Endothelial cell of umbilical vein (primary cell): Measurements from ENCODE around the gene TKTL1. TPM values are rescaled to one million over a fixed set of nuclear protein-coding genes. Genes with fewer than 3 reads are reported as not detected.

ENCODE experiments used
- BruUV-seq: library from RNA; stranded (reverse); fragments of 400-500 nt; replicated peaks from 2 replicates; lab custom pipeline; 2021; lab: Mats Ljungman, UMichigan
- CTCF ChIA-PET: fragments of 300-600, 350-600 bp; sonication (Branson Sonifier 250); formaldehyde crosslinking; loops from one replicate; lab custom pipeline; 2021; ENCODE audit warnings: antibody characterized with exemption, inconsistent platforms; lab: Charles Lee
- POLR2A ChIA-PET: fragments of 300-600, 350-600 bp; sonication (Branson Sonifier 250); formaldehyde crosslinking; loops from one replicate; lab custom pipeline; 2021; ENCODE audit warnings: antibody characterized with exemption, inconsistent platforms; lab: Charles Lee
- DNase-seq: peaks from one replicate; pipeline ENCODE4 v3.0.0-alpha.2; 2011; ENCODE audit warnings: low read depth, low spot score
- FAIRE-seq: peaks from 2 replicates; lab custom pipeline; 2011; peaks lifted over from hg19 to GRCh38; lab: Jason Lieb, UNC
- H2AFZ ChIP-seq: 2 replicates; pipeline ENCODE4 v1.6.0; 2012; ENCODE audit warnings: low read depth, low read length, control low read depth, inconsistent platforms
- H3K27ac ChIP-seq: 2 replicates; pipeline ENCODE4 v1.5.1; 2011; ENCODE audit warnings: low read depth, mild to moderate bottlenecking, control low read depth, low read length, moderate library complexity; ENCODE audit not compliant: insufficient read depth
- H3K27me3 ChIP-seq, 2 experiments: 2 replicates each; pipeline versions ENCODE4 v1.6.0 to v1.6.1; 2011; ENCODE audit warnings: low read length in 2 of 2, mixed read lengths in 1 of 2; ENCODE audit not compliant: control insufficient read depth in 2 of 2, insufficient read depth in 2 of 2
- H3K36me3 ChIP-seq, 2 experiments: 2 replicates in 1 of 2; 3 replicates in 1 of 2; pipeline ENCODE4 v1.5.1; 2011; ENCODE audit warnings: low read length in 2 of 2, mild to moderate bottlenecking in 1 of 2, moderate library complexity in 1 of 2; ENCODE audit not compliant: control insufficient read depth in 2 of 2, insufficient read depth in 2 of 2; ENCODE audit errors: extremely low read depth in 1 of 2
- H3K4me1 ChIP-seq: 3 replicates; pipeline ENCODE4 v1.5.1; 2011; ENCODE audit warnings: mild to moderate bottlenecking, low read length; ENCODE audit not compliant: control insufficient read depth, insufficient read depth; ENCODE audit errors: extremely low read depth
- H3K4me2 ChIP-seq: 2 replicates; pipeline ENCODE4 v1.6.1; 2011; ENCODE audit warnings: low read length, control low read depth, mixed read lengths; ENCODE audit not compliant: insufficient read depth
- H3K4me3 ChIP-seq, 3 experiments: fragments of 200-600 bp in 1 of 3; sonication (generic), shearing (Covaris generic) in 1 of 3; replicated peaks in 1 of 3; 2 replicates each; pipeline ENCODE4 v1.5.1; 2011 to 2016; ENCODE audit warnings: control low read depth in 3 of 3, low read length in 3 of 3, mild to moderate bottlenecking in 2 of 3, inconsistent platforms in 1 of 3, low read depth in 1 of 3, moderate library complexity in 1 of 3; ENCODE audit not compliant: insufficient read depth in 1 of 3
- H3K79me2 ChIP-seq: 2 replicates; pipeline ENCODE4 v1.6.0; 2012; ENCODE audit warnings: low read length, inconsistent platforms; ENCODE audit not compliant: control insufficient read depth, insufficient read depth
- H3K9ac ChIP-seq: replicated peaks from 2 replicates; pipeline ENCODE3; 2011; ENCODE audit warnings: low read length, control low read depth; ENCODE audit not compliant: insufficient read depth; ENCODE audit errors: extremely low read depth
- H3K9me1 ChIP-seq: replicated peaks from 3 replicates; pipeline ENCODE4 v1.6.0; 2011; ENCODE audit warnings: mild to moderate bottlenecking, low read length; ENCODE audit not compliant: control insufficient read depth, insufficient read depth; ENCODE audit errors: extremely low read depth
- H3K9me3 ChIP-seq: replicated peaks from 2 replicates; pipeline ENCODE4 v1.5.1; 2012; ENCODE audit warnings: low read length, inconsistent platforms; ENCODE audit not compliant: control insufficient read depth, insufficient read depth
- H4K20me1 ChIP-seq: replicated peaks from 2 replicates; pipeline ENCODE3; 2011; ENCODE audit warnings: mild to moderate bottlenecking, low read length; ENCODE audit not compliant: control insufficient read depth, insufficient read depth; ENCODE audit errors: extremely low read depth
- EZH2 ChIP-seq: IDR thresholded peaks from 2 replicates; pipeline ENCODE4 v1.6.1; 2012; ENCODE audit warnings: borderline replicate concordance, low read depth, mild to moderate bottlenecking, moderate library complexity, low read length, inconsistent platforms; ENCODE audit not compliant: severe bottlenecking
- FOS ChIP-seq: IDR thresholded peaks from 2 replicates; pipeline ENCODE4 v1.6.1; 2011; ENCODE audit warnings: mild to moderate bottlenecking, low read length, moderate library complexity, borderline replicate concordance; ENCODE audit not compliant: insufficient read depth
- GATA2 ChIP-seq: IDR thresholded peaks from 2 replicates; pipeline ENCODE4 v1.7.0; 2011; ENCODE audit warnings: low read depth, mild to moderate bottlenecking, moderate library complexity, mixed read lengths, low read length; ENCODE audit not compliant: insufficient read length, insufficient read depth
- MYC ChIP-seq: IDR thresholded peaks from one replicate; pipeline ENCODE4 v1.6.1; 2011; ENCODE audit warnings: mild to moderate bottlenecking, low read depth, low read length
- POLR2A ChIP-seq: IDR thresholded peaks from 2 replicates; pipeline ENCODE4 v1.6.1; 2012; ENCODE audit warnings: low read depth, mild to moderate bottlenecking, control low read depth, low read length
- POLR2AphosphoS5 ChIP-seq: IDR thresholded peaks from 2 replicates; pipeline ENCODE4 v1.6.1; 2012; ENCODE audit warnings: low read depth, mild to moderate bottlenecking, control low read depth, low read length, moderate library complexity; ENCODE audit not compliant: insufficient read depth
- dilution Hi-C: fragments of 300-500 bp; cut with MboI; formaldehyde crosslinking; loops from one replicate; pipeline ENCODE4 v1.15.0; 2019; ENCODE audit warnings: low sequenced_read_pairs; ENCODE audit not compliant: extremely low pct_ligation_motif_present
- intact Hi-C: fragments of 100-400 bp; cut with micrococcal nuclease; formaldehyde crosslinking; loops from one replicate; pipeline ENCODE4 v1.10.0; 2022
- polyA plus RNA-seq, 4 experiments: library from polyadenylated mRNA; depleted of rRNA in 3 of 4; stranded (reverse) in 3 of 4; unstranded in 1 of 4; fragments of >200 nt; gene quantifications; 2 replicates each; pipeline versions ENCODE4 v1.2.1 to v1.2.3, GENCODE V29; 2011 to 2012; ENCODE audit warnings: missing spikeins in 1 of 4
- total RNA-seq: library from RNA; stranded (reverse); gene quantifications from 2 replicates; pipeline ENCODE4 v1.2.3, GENCODE V29; 2021
- TF ChIP-seq, protein P1 (sequence below): IDR thresholded peaks from 2 replicates; pipeline ENCODE4 v1.6.1; 2011; ENCODE audit not compliant: insufficient read depth, insufficient read length
- TF ChIP-seq, protein P2 (sequence below), 2 donors: IDR thresholded peaks; 1 replicate in 1 of 2; 2 replicates in 1 of 2; pipeline ENCODE4 v1.5.1; 2011; ENCODE audit warnings: low read length in 2 of 2, mild to moderate bottlenecking in 2 of 2, moderate library complexity in 2 of 2, control low read depth in 1 of 2, inconsistent platforms in 1 of 2, low read depth in 1 of 2; ENCODE audit not compliant: insufficient read depth in 1 of 2; ENCODE audit errors: extremely low read depth in 1 of 2

TKTL1 gene
- total and polyA plus RNA-seq, 2 donors (not counting 3 experiments of a cell fraction or from before 2014, with no cell fraction given): 0.03 TPM; not detected in 1

DNA sequence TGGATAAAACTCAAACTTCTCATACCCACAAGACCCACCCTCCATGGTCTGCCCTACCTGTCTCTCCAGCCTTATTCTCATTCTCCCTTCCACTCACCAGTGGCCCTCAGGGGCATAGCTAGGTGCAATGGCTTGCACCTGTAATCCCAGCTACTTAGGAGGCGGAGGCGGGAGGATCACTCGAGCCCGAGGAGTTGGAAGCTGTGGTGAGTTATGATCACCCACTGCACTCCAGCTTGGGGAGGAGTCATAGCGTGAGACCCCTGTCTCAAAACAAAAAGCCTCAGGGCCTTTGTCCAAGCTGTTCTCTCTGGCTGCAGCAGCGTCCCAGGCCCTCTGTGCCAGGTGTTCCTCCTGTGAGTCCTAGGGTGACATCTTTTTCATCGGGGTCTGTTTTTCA lies 16.5 kb downstream of the TKTL1 start:
- no peaks in the 10 kb centered on the region for H4K20me1 ChIP-seq
- no peaks in the 10 kb centered on the region for H3K36me3 ChIP-seq
- no peak overlapping the region for H3K4me2 ChIP-seq
- H3K9ac ChIP-seq: no peak overlapping the region
- H3K9me1 ChIP-seq: no peaks in the 10 kb centered on the region
- H3K4me1 ChIP-seq: no peaks in the 10 kb centered on the region
- TF ChIP-seq, protein P1, sequence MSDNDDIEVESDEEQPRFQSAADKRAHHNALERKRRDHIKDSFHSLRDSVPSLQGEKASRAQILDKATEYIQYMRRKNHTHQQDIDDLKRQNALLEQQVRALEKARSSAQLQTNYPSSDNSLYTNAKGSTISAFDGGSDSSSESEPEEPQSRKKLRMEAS: no peak
- TF ChIP-seq FOS: no peak
- no peak for TF ChIP-seq EZH2
- TF ChIP-seq GATA2: no peak
- no peak for TF ChIP-seq MYC
- TF ChIP-seq POLR2A: no peak
- TF ChIP-seq, protein P2, sequence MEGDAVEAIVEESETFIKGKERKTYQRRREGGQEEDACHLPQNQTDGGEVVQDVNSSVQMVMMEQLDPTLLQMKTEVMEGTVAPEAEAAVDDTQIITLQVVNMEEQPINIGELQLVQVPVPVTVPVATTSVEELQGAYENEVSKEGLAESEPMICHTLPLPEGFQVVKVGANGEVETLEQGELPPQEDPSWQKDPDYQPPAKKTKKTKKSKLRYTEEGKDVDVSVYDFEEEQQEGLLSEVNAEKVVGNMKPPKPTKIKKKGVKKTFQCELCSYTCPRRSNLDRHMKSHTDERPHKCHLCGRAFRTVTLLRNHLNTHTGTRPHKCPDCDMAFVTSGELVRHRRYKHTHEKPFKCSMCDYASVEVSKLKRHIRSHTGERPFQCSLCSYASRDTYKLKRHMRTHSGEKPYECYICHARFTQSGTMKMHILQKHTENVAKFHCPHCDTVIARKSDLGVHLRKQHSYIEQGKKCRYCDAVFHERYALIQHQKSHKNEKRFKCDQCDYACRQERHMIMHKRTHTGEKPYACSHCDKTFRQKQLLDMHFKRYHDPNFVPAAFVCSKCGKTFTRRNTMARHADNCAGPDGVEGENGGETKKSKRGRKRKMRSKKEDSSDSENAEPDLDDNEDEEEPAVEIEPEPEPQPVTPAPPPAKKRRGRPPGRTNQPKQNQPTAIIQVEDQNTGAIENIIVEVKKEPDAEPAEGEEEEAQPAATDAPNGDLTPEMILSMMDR (IDR thresholded peaks at IDR 0.05; ENCODE audit: extremely low read depth in 1 of 2, insufficient read depth in 1 of 2, low read depth in 1 of 2, low read length in 2 of 2): no peak
- no peak for TF ChIP-seq POLR2AphosphoS5
- H3K79me2 ChIP-seq: no peaks in the 10 kb centered on the region
- ChIA-PET CTCF (no interaction called here), POLR2A (no interaction called here)
- no peak overlapping the region for H3K27ac ChIP-seq
- no peak for FAIRE-seq
- no peaks in the 10 kb centered on the region for H3K27me3 ChIP-seq
- H2AFZ ChIP-seq: no peak overlapping the region
- BruUV-seq: no TSS peak
- intact Hi-C loops: no loop called here
- no peaks in the 10 kb centered on the region for H3K9me3 ChIP-seq
- no peak for DNase-seq
- H3K4me3 ChIP-seq: no peak overlapping the region
- dilution Hi-C loops: no loop called here
